IPS-20b (cell line): ENCODE results near the gene FBXO17.

Experiments
- H3K27ac ChIP-seq: one replicate; pipeline ENCODE4 v1.5.1; 2013; ENCODE audit warnings: low read length
- H3K27me3 ChIP-seq: 2 replicates; pipeline ENCODE4 v1.6.1; 2013; ENCODE audit warnings: mild to moderate bottlenecking, low read length, inconsistent platforms; ENCODE audit not compliant: insufficient read depth
- H3K36me3 ChIP-seq: 2 replicates; pipeline ENCODE4 v1.6.1; 2013; ENCODE audit warnings: low read depth, mild to moderate bottlenecking, inconsistent platforms, low read length, moderate library complexity; ENCODE audit not compliant: insufficient read depth
- H3K4me1 ChIP-seq: 2 replicates; pipeline ENCODE4 v1.6.1; 2013; ENCODE audit warnings: mild to moderate bottlenecking, control low read depth, inconsistent platforms, low read length, moderate library complexity; ENCODE audit not compliant: insufficient read depth
- H3K4me3 ChIP-seq: 2 replicates; pipeline ENCODE4 v1.5.1; 2013; ENCODE audit warnings: mild to moderate bottlenecking, low read length, inconsistent platforms
- H3K9ac ChIP-seq: 2 replicates; pipeline ENCODE4 v1.6.1; 2013; ENCODE audit warnings: low read depth, mild to moderate bottlenecking, inconsistent platforms, low read length, moderate library complexity
- H3K9me3 ChIP-seq: 2 replicates; pipeline ENCODE4 v1.6.1; 2013; ENCODE audit warnings: mild to moderate bottlenecking, low read depth, low read length, inconsistent platforms; ENCODE audit not compliant: insufficient read depth

The FBXO17 gene

GRCh38 chr19:38920602-38921419 lies 54.7 kb downstream of the FBXO17 start:
- H3K4me3 ChIP-seq = no peak overlapping the region

DNA sequence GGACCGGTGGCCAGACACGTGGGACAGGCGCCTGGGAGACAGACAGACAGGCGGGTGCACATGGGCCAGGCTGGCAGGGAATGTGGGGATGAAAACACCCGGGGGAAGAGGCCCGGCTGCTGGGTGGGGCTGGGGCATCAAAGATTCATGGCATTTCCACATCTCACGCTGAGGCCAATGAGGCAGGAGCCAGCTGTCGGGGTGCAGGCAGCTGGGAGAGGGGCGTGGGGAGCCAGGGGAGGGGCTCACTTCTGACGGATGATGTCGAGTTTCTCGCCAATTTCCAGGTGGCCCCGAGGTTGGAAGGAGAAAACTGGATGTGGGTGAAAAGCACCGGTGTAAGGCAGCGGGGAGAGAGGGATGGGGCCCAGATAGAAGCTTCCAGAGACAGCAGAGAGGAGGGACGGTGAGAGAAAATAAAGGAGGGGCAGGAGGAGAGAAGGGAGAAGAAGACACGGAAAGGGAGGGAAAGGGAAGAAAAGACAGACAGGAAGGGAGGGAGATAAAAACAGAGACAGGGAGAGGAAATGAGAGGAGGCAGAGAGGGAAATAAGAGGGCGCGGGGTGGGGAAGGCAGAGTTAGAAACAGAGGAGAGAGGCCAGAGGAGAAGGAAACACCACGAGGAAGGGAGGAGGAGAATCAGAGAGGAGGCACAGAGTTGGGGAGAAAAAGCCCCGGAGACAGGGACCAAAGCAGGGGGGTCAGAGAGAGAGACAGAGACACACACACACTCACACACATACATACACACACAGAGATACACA lies 55.5 kb downstream of the FBXO17 start:
- H3K9ac ChIP-seq = no peak overlapping the region
- no peak overlapping the region for H3K4me3 ChIP-seq
- H3K36me3 ChIP-seq = peaks cover 32% of the 10 kb centered on the region
- H3K4me1 ChIP-seq = no peaks in the 10 kb centered on the region
- H3K27me3 ChIP-seq = no peaks in the 10 kb centered on the region
- H3K9me3 ChIP-seq = no peaks in the 10 kb centered on the region
- no peak overlapping the region for H3K27ac ChIP-seq

More at GRCh38 chr19:38920602-38921419, 54.7 kb downstream of the FBXO17 start:
- peaks cover 40% of the 10 kb centered on the region for H3K36me3 ChIP-seq
- no peaks in the 10 kb centered on the region for H3K4me1 ChIP-seq
- no peaks in the 10 kb centered on the region for H3K9me3 ChIP-seq
- no peaks in the 10 kb centered on the region for H3K27me3 ChIP-seq
- no peak overlapping the region for H3K27ac ChIP-seq
- no peak overlapping the region for H3K9ac ChIP-seq

DNA sequence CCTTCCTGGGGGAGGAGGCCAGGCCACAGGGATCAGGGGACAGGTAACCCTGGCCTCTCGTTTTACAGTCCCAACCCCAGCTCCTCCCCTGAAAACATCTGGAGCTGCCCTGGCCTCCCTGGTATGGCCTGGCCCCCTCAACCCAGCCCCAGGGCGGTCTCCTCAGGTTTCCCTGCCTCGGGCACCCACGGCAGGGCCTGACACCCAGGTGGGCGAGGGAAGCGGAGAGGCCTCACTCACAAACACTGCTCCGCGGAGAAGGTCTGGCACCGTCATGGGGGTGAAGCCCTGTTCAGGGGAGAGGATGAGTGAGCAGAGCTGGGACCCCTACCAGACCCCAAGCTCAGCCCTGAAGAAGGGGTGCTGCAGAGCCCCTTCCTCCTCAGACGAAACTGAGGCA lies 57.0 kb downstream of the FBXO17 start:
- H3K4me3 ChIP-seq = no peak overlapping the region

DNA sequence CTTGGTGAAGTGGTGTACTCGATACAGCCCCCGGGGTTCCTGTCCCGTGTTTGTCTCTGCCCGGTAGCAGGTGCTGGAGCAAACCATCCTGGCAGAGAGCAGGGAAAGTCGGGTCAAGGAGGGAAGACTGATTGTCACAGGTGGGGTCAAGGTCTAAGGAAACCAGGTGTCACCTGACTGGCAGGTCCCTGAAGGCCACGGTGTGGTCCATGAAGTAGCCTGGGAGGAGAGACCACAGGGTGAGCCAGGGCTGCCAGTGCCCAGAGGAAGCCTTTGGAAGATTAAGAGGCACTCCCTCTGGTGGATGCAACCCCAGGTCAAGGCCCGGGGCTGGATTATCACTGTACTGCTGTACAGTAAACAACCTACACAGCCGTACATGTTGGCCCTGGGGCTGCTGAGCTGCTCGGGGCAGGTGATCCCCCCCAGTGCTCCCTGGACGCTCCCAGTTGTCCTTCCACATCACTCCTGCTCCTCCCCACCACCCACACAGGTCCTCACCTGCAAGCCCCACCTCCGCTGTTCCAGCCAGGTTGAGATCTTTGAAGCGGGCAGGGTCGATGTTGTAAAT lies 57.5 kb downstream of the FBXO17 start:
- Histone ChIP-seq H3K4me3 (no peak overlapping the region), H3K36me3 (peaks cover 20% of the 10 kb centered on the region), H3K9me3 (no peaks in the 10 kb centered on the region), H3K4me1 (no peaks in the 10 kb centered on the region), H3K9ac (no peak overlapping the region), H3K27me3 (0 out of 2 replicates have a peak, but pooled peaks cover under 1% of the 10 kb centered on the region), H3K27ac (no peak overlapping the region)

More for the DNA sequence above, 57.0 kb downstream of the FBXO17 start:
- no peaks in the 10 kb centered on the region for H3K27me3 ChIP-seq
- H3K4me1 ChIP-seq = no peaks in the 10 kb centered on the region
- H3K9ac ChIP-seq = no peak overlapping the region
- H3K9me3 ChIP-seq = no peaks in the 10 kb centered on the region
- no peak overlapping the region for H3K27ac ChIP-seq
- peaks cover 20% of the 10 kb centered on the region for H3K36me3 ChIP-seq

GRCh38 chr19:38917516-38917915 lies 58.0 kb downstream of the FBXO17 start:
- Histone ChIP-seq H3K9me3 (no peaks in the 10 kb centered on the region), H3K4me3 (no peak overlapping the region), H3K27me3 (peaks cover 5% of the 10 kb centered on the region), H3K27ac (no peak overlapping the region), H3K4me1 (no peaks in the 10 kb centered on the region), H3K36me3 (peaks cover 18% of the 10 kb centered on the region), H3K9ac (no peak overlapping the region)

- H3K9me3 ChIP-seq = no peaks in the 10 kb centered on the region
- H3K36me3 ChIP-seq = peaks cover 3% of the 10 kb centered on the region
- H3K9ac ChIP-seq = no peak overlapping the region
- H3K27ac ChIP-seq = no peak overlapping the region
- no peak overlapping the region for H3K4me3 ChIP-seq
- H3K27me3 ChIP-seq = peaks cover 21% of the 10 kb centered on the region
- H3K4me1 ChIP-seq = no peaks in the 10 kb centered on the region
Measured at GRCh38 chr19:38915329-38916321, 59.9 kb downstream of the FBXO17 start.

DNA sequence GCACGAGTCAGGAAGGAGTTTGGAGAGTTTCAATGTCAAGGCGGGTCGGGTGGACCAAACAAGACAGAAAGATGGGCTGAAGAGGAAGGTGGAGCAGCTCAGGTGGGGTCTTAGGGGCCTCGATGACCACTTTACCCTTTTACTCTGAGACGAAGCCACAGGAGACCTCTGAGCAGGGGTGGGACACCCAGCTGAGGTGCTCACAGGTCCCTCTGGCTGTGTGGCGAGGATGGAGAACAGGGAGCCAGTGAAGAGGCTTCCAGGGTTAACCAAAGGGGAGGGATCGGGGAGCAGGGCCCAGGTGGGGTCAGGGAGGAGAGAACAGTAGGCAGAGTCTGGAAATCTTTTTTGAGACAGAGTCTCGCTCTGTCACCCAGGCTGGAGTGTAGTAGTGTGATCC lies 61.6 kb downstream of the FBXO17 start:
- no peak overlapping the region for H3K4me3 ChIP-seq
- H3K27me3 ChIP-seq = peaks cover 21% of the 10 kb centered on the region
- H3K36me3 ChIP-seq = no peaks in the 10 kb centered on the region
- no peaks in the 10 kb centered on the region for H3K4me1 ChIP-seq
- H3K9me3 ChIP-seq = no peaks in the 10 kb centered on the region
- no peak overlapping the region for H3K9ac ChIP-seq
- H3K27ac ChIP-seq = no peak overlapping the region

DNA sequence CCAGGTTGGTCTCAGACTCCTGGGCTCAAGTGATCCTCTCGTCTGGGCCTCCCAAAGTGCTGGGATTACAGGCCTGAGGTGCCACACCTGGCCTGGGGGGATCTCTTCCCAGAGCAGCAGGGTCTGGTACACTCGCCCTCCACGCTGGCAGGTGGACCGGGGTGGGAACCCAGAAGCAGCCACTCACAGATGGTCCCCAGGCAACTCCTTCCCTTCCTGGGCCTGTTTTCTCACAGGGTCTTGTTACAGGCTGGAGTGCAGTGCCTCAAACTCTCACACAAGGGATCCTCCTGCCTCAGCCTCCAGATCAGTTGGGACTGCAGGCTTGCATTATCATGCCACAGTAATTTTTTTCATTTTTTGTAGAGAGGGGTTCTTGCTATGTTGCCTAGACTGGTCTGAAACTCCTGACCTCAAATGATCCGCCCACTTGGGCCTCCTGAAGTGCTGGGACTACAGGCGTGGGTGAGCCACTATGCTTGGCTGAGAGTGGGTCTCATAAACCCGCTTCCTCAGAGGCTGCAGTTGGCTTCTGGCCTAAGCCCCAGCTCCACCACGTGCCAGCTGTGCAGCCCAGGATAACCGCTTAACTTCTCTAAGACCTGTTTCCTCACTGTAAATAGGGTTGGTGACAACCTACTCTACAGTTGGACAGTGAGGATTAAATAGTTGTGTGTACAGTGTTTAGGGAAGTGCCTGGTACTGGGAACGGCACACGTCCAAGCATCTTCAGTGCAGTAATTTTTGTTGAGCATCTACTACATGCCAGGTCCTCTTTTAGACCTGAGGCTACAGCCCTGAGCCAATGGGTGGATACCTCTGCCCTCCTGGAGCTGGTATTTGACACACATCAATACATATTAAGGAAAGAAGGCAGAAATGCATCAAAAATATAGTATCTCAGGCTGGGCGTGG lies 62.7 kb downstream of the FBXO17 start:
- no peaks in the 10 kb centered on the region for H3K36me3 ChIP-seq
- H3K9ac ChIP-seq = no peak overlapping the region
- H3K27ac ChIP-seq = no peak overlapping the region
- no peak overlapping the region for H3K4me3 ChIP-seq
- no peaks in the 10 kb centered on the region for H3K4me1 ChIP-seq
- H3K27me3 ChIP-seq = peaks cover 21% of the 10 kb centered on the region
- no peaks in the 10 kb centered on the region for H3K9me3 ChIP-seq

DNA sequence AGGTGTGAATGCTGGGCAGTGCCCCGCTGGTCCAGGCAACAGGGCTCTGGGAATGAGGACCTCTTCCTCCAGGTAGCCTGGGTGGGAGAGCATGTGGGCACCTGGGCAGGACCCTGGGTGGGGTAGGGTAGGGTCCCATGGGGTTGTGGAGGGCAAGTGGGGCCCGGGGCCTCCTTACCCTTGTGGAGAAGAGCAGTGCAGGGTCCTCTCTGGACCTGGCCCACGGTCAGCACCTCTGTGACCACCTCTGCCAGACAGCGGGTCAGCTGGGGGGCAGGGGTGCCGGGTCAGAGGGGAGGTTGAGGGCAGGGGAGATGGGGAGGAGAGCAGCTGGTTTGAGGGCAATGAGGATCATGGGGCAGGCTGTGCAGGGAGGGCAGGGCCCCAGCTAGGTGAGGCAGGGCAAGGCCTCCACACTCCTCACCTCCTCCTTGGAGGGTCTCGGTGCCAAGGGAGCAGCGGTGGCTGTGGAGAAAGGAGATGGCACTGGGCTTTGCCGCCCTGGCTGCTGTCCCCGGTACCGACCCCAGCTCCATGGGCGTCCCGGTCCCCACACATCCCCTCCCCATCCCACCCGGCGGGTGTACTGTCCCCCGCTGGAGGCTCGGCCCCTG lies 64.0 kb downstream of the FBXO17 start:
- Histone ChIP-seq H3K4me1 (no peaks in the 10 kb centered on the region), H3K4me3 (no peak overlapping the region), H3K27me3 (peaks cover 21% of the 10 kb centered on the region), H3K36me3 (no peaks in the 10 kb centered on the region), H3K9ac (no peak overlapping the region), H3K27ac (no peak overlapping the region), H3K9me3 (no peaks in the 10 kb centered on the region)

DNA sequence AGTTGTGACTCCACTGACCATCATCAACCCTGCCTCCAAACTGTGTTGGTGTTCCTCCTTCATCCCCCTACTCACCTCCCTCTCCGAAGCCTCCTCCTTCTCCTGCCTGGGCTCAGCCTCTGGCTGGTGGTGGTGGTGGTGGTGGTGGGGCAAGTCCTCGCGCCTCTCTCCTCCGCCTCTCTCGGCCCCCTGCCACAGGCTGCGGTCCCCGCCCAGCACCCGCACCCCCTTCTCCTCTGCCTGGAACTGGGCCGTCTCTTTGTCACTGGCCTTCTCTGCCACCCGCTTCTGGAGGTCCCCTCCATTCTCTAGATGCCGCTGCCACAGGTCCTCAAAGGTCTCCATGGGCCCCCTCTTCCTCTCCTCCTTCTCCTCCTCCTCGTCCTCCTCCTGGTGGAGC lies 65.1 kb downstream of the FBXO17 start:
- Histone ChIP-seq H3K9ac (no peak overlapping the region), H3K9me3 (no peaks in the 10 kb centered on the region), H3K4me3 (no peak overlapping the region), H3K36me3 (peaks cover 5% of the 10 kb centered on the region; the same call in 1 of the 2 replicates), H3K27ac (no peak overlapping the region), H3K27me3 (peaks cover 21% of the 10 kb centered on the region), H3K4me1 (no peaks in the 10 kb centered on the region)
